Stimulated activated naive CD8-positive, alpha-beta T cell treated with anti-CD3 and anti-CD28 coated beads, Interleukin-15, Interleukin-2, amounts not matched to agents 100 ng/mL and 50 ng/mL, for 24 hours (primary cell): ENCODE measurements around the gene CD36.

Experiments
- H3K27ac Mint-ChIP-seq: one replicate; pipeline ENCODE4 v1.8.0; 2021; ENCODE audit warnings: mild to moderate bottlenecking, mixed read lengths
- H3K27me3 Mint-ChIP-seq: one replicate; pipeline ENCODE4 v1.8.0; 2021; ENCODE audit warnings: mixed read lengths
- H3K36me3 Mint-ChIP-seq: one replicate; pipeline ENCODE4 v1.8.0; 2021; ENCODE audit warnings: low read depth, mixed read lengths
- H3K4me1 Mint-ChIP-seq: one replicate; pipeline ENCODE4 v1.8.0; 2021; ENCODE audit warnings: low read depth, mixed read lengths
- H3K4me3 Mint-ChIP-seq: one replicate; pipeline ENCODE4 v1.8.0; 2021; ENCODE audit warnings: mild to moderate bottlenecking, mixed read lengths
- H3K9me3 Mint-ChIP-seq: one replicate; pipeline ENCODE4 v1.8.0; 2021; ENCODE audit warnings: mixed read lengths

Gene CD36

DNA sequence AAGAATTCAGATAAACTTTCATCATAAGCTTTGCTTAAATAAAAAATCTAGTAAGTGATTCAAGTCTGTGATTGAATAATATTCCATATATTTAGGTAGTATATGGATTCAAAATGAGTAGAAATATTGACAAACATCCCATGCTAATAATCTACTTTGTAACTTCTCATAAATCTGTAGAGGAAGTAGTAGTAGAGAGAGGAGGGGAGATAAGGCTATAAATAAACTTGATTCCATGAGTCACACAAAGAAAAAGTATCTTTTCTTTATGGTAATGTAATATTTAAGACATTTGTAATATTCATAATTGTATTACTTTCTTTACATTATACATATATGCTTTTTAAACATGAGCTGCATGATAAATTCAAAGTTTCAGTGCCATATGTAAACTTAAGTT is 25.6 kb upstream of the CD36 start:
- Mint-ChIP-seq H3K36me3 (no peaks in the 10 kb centered on the region), H3K27me3 (no peaks in the 10 kb centered on the region), H3K4me3 (no peak overlapping the region), H3K4me1 (no peaks in the 10 kb centered on the region), H3K27ac (no peak overlapping the region), H3K9me3 (no peaks in the 10 kb centered on the region)

DNA sequence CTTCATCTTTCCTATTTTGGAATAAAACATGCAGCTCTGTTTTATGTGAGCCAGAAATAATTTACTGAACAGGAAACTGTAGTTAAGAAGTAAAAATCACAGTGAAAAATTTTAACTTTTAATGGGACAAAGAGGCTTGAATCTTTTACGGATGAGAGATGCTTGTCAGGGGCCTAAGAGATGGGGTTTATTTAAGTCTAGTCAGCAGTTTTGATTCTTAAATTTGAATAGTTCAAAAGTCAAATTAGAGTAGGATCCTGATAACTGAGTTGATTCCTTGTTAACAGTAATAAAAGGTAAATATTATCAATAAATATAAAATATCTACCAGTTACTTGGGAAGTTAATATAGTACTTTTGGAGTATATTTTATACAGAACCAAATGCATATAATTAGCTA is 24.9 kb upstream of the CD36 start:
- Mint-ChIP-seq H3K27me3 (no peaks in the 10 kb centered on the region), H3K4me1 (no peaks in the 10 kb centered on the region)

DNA sequence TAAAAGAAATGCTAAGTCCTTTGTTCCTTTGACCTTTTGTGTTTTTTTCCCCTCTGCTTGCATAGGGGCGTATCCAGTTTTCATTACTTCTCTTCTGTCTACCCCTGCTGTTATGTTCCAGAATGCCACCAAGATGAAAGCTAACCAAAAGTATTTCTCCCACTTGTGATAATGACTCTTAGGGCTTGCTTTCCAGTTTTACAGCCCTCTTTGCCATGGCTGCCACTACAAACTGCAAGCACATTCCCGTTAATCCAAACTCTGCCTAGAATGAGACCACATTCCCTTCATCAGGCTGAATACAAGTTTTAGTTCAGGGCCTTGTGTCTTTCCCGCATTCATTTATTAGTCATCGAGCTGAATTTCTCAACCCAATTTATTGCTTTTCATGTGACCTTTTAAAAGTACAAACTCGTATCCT is 23.6 kb upstream of the CD36 start:
- Mint-ChIP-seq H3K9me3 (no peaks in the 10 kb centered on the region), H3K36me3 (no peaks in the 10 kb centered on the region), H3K4me3 (no peak overlapping the region)

More for the DNA sequence above, 24.9 kb upstream of the CD36 start:
- Mint-ChIP-seq H3K9me3 (no peaks in the 10 kb centered on the region), H3K27ac (no peak overlapping the region), H3K4me3 (no peak overlapping the region), H3K36me3 (no peaks in the 10 kb centered on the region)

DNA sequence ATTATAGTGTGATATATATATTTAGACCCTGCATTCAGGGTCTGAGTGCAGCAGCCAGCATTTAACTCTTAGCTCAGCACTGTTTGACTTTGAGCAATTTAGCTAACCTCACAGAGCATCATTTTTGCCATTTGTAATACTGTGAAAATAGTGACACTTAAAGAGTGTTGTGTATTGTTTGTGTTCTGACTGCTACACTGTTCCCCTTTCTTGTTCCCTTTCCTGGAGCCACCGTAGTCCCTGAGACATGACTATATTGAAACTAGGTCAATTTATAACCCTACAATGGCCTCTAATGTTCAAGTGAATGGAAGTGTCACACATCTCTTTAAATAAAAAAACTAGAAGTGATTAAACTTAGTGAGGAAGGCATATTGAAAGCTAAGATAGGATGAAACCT is 20.3 kb upstream of the CD36 start:
- Mint-ChIP-seq H3K4me3 (no peak overlapping the region), H3K4me1 (no peaks in the 10 kb centered on the region), H3K9me3 (no peaks in the 10 kb centered on the region), H3K36me3 (no peaks in the 10 kb centered on the region), H3K27ac (no peak overlapping the region), H3K27me3 (no peaks in the 10 kb centered on the region)

More for the DNA sequence above, 23.6 kb upstream of the CD36 start:
- Mint-ChIP-seq H3K27me3 (no peaks in the 10 kb centered on the region), H3K4me1 (no peaks in the 10 kb centered on the region), H3K27ac (no peak overlapping the region)

DNA sequence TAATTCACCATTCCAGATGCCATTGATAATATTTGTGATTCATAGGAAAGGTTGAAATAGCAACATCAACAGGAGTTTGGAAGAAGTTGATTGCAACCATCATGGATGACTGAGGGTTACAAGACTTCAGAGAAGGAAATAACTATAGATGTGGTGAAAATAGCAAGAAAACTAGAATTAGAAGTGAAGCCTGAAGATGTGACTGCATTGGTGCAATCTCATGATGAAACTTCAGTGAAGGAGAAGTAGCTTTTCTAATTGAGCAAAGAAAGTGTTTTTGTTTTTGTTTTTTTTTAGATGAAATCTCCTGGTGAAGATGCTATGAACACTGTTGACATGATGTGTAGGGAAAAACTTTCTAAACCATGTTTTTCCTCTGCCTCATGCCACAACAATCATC is 18.7 kb upstream of the CD36 start:
- no peak overlapping the region for H3K27ac Mint-ChIP-seq
- no peaks in the 10 kb centered on the region for H3K27me3 Mint-ChIP-seq
- H3K4me1 Mint-ChIP-seq: no peaks in the 10 kb centered on the region
- H3K9me3 Mint-ChIP-seq: no peaks in the 10 kb centered on the region
- H3K36me3 Mint-ChIP-seq: no peaks in the 10 kb centered on the region
- H3K4me3 Mint-ChIP-seq: no peak overlapping the region

DNA sequence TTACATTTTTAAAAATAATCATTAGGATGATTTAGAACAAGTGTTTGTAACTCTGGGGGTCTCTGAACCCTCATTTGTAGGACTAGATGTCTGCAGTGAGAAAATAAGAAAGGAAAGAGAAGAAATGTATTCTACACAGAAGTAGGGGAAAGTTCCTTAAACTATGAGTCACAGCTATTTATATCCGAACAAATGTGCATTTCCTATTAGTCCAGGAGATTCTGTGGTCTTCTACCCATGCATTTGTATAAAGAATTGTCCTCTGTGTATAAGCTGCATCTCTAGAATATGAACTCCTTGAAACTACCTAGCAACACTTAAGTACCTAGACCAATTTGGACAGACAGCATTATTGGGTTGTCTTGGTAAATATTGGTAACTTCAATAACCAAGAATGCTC is 15.9 kb upstream of the CD36 start:
- no peak overlapping the region for H3K27ac Mint-ChIP-seq
- no peaks in the 10 kb centered on the region for H3K4me1 Mint-ChIP-seq
- H3K27me3 Mint-ChIP-seq: no peaks in the 10 kb centered on the region
- no peaks in the 10 kb centered on the region for H3K36me3 Mint-ChIP-seq
- H3K9me3 Mint-ChIP-seq: no peaks in the 10 kb centered on the region
- H3K4me3 Mint-ChIP-seq: no peak overlapping the region

DNA sequence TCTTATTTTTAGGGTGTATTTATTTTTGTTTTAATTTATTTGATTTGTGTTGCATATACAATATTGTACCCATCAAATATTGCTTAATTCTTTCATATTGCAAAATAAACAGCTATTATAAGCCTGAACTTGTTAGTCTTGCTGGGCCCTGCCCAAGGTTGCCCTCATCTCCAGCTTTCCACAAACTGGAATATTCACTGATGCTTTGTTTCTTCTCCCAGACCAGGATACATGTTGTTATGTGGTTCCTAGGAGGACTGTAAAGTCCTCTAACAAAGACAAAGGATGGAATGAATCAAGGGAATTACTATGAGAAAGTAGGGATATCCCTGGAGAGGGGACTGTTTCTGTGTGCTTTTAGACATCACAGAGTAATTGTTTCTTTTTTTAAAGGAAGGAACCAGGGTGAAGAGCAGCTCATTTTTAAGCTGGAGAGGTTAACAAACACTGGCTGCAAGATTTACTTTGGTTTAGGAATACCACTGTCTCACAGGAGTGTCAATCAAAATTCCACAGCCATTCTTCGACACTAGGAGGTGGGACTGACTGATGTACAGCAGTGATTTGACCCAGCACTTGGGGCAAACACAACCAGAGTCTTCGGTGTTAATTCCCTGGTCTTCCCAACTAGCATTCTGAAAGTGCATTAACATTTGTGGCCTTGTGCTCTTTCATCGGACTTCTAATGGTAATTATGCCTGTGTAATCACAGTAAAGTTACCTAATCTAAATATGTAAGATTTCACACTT is 14.8 kb upstream of the CD36 start:
- no peak overlapping the region for H3K27ac Mint-ChIP-seq
- H3K4me3 Mint-ChIP-seq: no peak overlapping the region
- H3K9me3 Mint-ChIP-seq: no peaks in the 10 kb centered on the region
- no peaks in the 10 kb centered on the region for H3K36me3 Mint-ChIP-seq
- H3K4me1 Mint-ChIP-seq: no peaks in the 10 kb centered on the region
- no peaks in the 10 kb centered on the region for H3K27me3 Mint-ChIP-seq

DNA sequence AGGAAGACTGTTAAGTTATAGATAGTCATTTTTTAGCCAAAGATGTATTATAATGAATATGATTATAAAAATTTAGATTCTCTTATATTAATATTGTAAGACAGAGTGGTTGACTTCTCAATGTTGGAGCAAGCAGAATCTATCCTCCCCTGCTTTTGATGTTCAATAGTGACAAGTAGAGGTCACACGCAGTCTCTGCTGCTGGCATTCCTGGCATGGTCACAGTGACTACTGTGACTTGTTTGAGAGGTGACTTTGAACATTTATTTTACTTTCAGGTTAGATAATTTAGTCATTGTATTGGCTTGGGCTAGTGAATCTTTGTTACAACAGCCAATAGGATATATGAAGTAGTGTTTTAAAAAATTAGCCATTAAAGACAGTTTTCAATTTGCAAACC is 13.7 kb upstream of the CD36 start:
- H3K4me1 Mint-ChIP-seq: no peaks in the 10 kb centered on the region
- no peak overlapping the region for H3K27ac Mint-ChIP-seq
- H3K27me3 Mint-ChIP-seq: no peaks in the 10 kb centered on the region
- H3K4me3 Mint-ChIP-seq: no peak overlapping the region
- no peaks in the 10 kb centered on the region for H3K36me3 Mint-ChIP-seq
- no peaks in the 10 kb centered on the region for H3K9me3 Mint-ChIP-seq

DNA sequence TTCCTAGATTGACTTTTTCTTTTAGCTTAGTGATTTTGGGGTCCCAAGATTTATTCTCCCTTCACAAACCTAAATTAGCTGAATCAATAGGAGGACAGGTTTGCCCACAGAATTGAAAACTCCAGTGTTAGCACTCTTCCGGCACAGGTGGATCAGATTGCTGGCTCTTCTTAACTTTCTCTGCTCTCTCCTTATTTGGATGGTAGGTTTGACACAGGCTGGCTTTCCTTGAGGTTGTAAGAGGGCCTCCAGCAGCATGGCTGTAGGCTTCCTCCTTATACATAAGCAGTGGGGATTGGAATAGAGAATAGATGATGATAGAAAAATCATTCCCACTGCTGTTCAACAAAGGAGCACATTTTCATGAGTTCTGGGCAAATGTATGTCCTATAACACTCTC is 9.4 kb upstream of the CD36 start:
- H3K9me3 Mint-ChIP-seq: no peaks in the 10 kb centered on the region
- no peak overlapping the region for H3K4me3 Mint-ChIP-seq
- H3K27ac Mint-ChIP-seq: no peak overlapping the region
- H3K36me3 Mint-ChIP-seq: no peaks in the 10 kb centered on the region
- no peaks in the 10 kb centered on the region for H3K27me3 Mint-ChIP-seq
- no peaks in the 10 kb centered on the region for H3K4me1 Mint-ChIP-seq

DNA sequence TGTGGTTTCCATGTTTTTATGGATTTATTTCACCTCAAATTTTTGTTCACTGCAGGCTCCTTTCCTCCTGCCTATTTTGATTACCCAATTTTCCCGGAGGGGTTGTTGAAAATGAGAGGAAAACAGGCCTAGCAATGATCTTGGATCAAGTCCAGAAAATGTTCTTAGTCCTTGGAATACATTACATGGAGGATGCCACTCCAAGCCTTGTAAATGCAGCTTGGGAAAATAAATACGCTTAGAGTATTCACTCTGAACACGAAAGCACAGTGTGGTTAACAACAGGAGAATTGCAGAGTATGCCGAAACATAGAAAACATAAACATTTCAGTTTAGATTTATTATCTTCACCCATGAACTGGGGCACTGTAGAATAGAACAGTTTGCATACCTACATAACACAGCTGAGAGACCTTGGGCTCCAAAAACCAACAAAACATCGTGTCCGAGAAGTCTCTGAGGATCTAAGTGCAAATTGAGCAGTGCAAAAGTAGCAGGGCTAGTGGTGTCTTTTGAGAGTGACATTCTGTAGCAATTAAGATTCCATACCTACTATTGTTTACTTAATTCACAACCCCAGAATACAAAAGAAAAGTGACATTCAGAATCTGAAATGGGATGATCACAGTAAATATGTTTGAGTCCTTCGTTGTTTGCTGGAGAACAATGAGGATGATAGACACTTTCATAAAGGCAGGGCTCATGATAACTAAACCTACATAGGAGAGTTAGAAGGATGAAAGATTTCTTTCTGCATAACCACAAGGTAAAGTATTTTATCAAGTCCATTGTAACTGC is 7.6 kb upstream of the CD36 start:
- H3K27me3 Mint-ChIP-seq: no peaks in the 10 kb centered on the region
- H3K9me3 Mint-ChIP-seq: no peaks in the 10 kb centered on the region
- no peaks in the 10 kb centered on the region for H3K4me1 Mint-ChIP-seq
- H3K4me3 Mint-ChIP-seq: no peak overlapping the region
- H3K27ac Mint-ChIP-seq: no peak overlapping the region
- no peaks in the 10 kb centered on the region for H3K36me3 Mint-ChIP-seq

DNA sequence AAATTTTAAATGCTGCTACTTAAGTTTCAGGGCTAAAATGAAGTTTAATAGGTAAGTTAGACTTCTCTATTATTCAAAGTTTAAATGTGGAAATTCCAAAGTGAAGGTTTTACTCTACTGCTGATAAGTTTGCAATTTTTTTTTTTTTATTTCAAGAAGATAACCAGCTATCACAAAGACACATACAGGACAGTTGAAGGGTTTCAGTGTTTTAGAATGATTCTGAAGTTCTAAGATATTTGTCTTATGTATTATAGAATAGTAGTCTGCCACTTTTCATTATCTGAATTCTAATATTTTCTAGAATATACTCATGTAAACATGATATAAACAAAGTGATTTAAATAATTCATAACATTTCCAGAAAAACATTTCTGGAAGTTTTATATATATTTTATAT is 7.0 kb upstream of the CD36 start:
- Mint-ChIP-seq H3K4me3 (no peak overlapping the region), H3K4me1 (no peaks in the 10 kb centered on the region), H3K27ac (no peak overlapping the region), H3K27me3 (no peaks in the 10 kb centered on the region), H3K36me3 (no peaks in the 10 kb centered on the region), H3K9me3 (no peaks in the 10 kb centered on the region)

DNA sequence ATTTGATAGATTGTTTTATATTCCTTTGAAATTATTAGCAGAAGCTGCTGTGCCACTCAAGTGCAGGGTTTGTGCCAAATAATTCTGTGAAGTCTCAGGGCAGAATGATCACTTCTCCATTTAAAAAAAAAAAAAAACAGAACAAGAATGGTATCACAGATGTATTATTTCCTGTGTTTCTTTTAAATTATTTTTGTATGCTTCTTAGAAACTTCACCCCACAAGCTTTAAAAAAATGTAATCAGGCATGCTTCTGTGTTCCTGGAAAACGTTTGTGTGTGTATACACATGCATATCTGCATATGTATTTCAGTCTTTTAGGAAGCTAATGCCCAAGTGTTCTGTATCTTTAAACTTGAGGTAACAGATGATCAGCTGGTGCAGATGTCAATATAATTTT is 6.3 kb upstream of the CD36 start:
- H3K36me3 Mint-ChIP-seq: no peaks in the 10 kb centered on the region
- H3K27me3 Mint-ChIP-seq: no peaks in the 10 kb centered on the region
- H3K4me3 Mint-ChIP-seq: no peak overlapping the region
- no peaks in the 10 kb centered on the region for H3K4me1 Mint-ChIP-seq
- H3K9me3 Mint-ChIP-seq: no peaks in the 10 kb centered on the region
- H3K27ac Mint-ChIP-seq: no peak overlapping the region

DNA sequence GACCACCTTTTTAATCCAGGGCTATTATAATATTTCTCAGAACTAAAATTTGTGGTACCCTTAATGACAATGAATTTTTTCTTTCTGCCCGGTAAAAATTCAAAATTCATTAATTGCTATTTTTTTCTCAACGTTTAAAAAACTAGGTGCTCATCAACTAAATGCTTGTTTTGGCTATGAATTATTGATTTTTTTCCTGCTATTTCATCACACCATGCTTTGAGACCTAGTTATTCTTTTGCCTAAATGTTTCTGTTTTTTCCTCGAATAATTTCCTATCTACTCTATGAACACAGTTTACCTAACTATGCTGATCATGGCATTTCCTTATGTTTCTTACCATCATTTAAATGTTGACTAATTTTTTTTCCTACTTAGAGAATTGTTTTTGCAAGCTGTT is 5.6 kb upstream of the CD36 start:
- H3K27me3 Mint-ChIP-seq: no peaks in the 10 kb centered on the region
- H3K27ac Mint-ChIP-seq: no peak overlapping the region
- H3K9me3 Mint-ChIP-seq: no peaks in the 10 kb centered on the region
- H3K4me1 Mint-ChIP-seq: no peaks in the 10 kb centered on the region
- no peaks in the 10 kb centered on the region for H3K36me3 Mint-ChIP-seq
- no peak overlapping the region for H3K4me3 Mint-ChIP-seq

DNA sequence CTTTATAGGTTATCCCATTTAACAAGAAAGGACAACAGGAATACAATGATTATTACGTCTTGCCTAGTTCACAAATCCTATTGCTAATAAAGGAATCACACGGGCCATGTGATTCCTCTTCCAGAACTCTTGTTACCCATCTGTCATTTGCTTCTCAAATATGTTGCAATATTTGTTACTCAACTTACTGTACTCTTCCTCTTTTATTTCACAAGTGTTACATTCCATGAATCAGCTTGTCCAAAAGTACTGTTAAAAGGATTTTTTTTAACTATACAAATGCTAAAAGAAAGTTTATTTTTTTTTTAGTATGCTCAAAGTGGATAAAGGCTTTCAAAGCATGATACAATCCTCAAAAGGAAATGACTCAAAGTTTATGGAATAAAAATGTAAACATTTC is 3.9 kb upstream of the CD36 start:
- Mint-ChIP-seq H3K9me3 (no peaks in the 10 kb centered on the region), H3K4me1 (no peaks in the 10 kb centered on the region), H3K27me3 (no peaks in the 10 kb centered on the region), H3K27ac (no peak overlapping the region), H3K4me3 (no peak overlapping the region), H3K36me3 (no peaks in the 10 kb centered on the region)

DNA sequence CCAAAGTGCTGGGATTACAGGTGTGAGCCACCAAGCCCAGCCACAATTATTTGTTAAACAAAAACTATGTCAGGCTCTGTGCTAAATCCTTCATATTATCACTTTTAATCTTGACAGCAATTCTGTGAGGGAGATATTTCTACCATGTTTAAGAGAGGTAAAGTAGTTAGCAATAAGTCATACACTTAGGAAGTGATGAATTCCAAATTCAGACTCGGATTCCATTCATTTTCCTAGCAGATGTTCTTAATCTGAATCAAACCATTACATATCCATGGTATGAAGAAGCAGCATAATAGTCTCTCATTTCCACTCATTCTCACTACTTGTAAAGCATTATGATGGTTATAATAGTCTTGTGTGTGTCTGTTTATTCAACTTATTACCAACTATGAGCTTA is 2.9 kb upstream of the CD36 start:
- no peaks in the 10 kb centered on the region for H3K36me3 Mint-ChIP-seq
- no peak overlapping the region for H3K4me3 Mint-ChIP-seq
- H3K27me3 Mint-ChIP-seq: no peaks in the 10 kb centered on the region
- H3K4me1 Mint-ChIP-seq: no peaks in the 10 kb centered on the region
- no peaks in the 10 kb centered on the region for H3K9me3 Mint-ChIP-seq
- H3K27ac Mint-ChIP-seq: no peak overlapping the region

DNA sequence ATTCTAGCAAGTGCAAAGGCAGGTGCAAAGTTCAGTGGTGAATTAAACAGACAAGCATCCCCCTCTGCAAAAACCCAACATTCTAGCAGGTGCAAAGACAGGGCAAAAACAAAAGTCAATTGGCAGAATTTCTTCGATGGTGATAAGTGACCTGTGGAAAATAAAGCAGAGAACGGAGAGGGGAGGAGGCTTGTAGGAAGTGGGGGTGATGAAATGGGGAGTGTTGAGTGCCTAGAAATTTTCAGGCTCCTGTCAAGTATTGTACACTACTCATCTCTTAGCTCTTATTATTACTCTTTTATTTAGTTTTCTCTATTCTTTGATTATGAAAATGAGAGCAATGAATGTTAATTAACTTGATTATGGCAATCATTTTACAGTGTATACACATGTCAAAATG is 2.4 kb upstream of the CD36 start:
- no peak overlapping the region for H3K27ac Mint-ChIP-seq
- no peaks in the 10 kb centered on the region for H3K4me1 Mint-ChIP-seq
- H3K36me3 Mint-ChIP-seq: no peaks in the 10 kb centered on the region
- no peaks in the 10 kb centered on the region for H3K27me3 Mint-ChIP-seq
- H3K9me3 Mint-ChIP-seq: no peaks in the 10 kb centered on the region
- H3K4me3 Mint-ChIP-seq: no peak overlapping the region
